ENCODE data around the gene LRRC49. TPM values are rescaled to one million over a fixed set of nuclear protein-coding genes. Genes with fewer than 3 reads are reported as not detected.

The LRRC49 gene
- total RNA-seq, 2 donors from 2014 or later: 23.4 to 35.3 TPM

GRCh38 chr15:70955151-70955550 is 62.5 kb downstream of the LRRC49 start:
- Histone ChIP-seq H3K9me3 (peaks cover 0 to 12% of the 10 kb centered on the region in 2 donors), H3K4me3 (no peak overlapping the region), H3K36me3 (no peaks in the 10 kb centered on the region), H3K4me1 (no peaks in the 10 kb centered on the region), H3K27ac (no peak overlapping the region), H3K27me3 (no peaks in the 10 kb centered on the region)
- TF ChIP-seq CTCF (IDR thresholded peaks at IDR 0.05): no peak
- DNase-seq (ENCODE audit: low spot score): no peak

- Histone ChIP-seq H3K27ac (no peak overlapping the region), H3K9me3 (peaks cover 0 to 4% of the 10 kb centered on the region in 2 donors), H3K4me1 (no peaks in the 10 kb centered on the region), H3K27me3 (no peaks in the 10 kb centered on the region), H3K4me3 (no peak overlapping the region), H3K36me3 (no peaks in the 10 kb centered on the region)
- DNase-seq (ENCODE audit: low spot score): no peak
- no peak for TF ChIP-seq CTCF (IDR thresholded peaks at IDR 0.05)
These were observed 63.8 kb downstream of the LRRC49 start for GRCh38 chr15:70956201-70956995.

GRCh38 chr15:70962084-70962483 is 69.5 kb downstream of the LRRC49 start:
- H3K4me3 ChIP-seq: no peak overlapping the region
- no peak for TF ChIP-seq CTCF (IDR thresholded peaks at IDR 0.05)
- no peak for DNase-seq (ENCODE audit: low spot score)
- no peaks in the 10 kb centered on the region for H3K9me3 ChIP-seq
- H3K27ac ChIP-seq: no peak overlapping the region
- H3K27me3 ChIP-seq: no peaks in the 10 kb centered on the region
- no peaks in the 10 kb centered on the region for H3K36me3 ChIP-seq
- H3K4me1 ChIP-seq: no peaks in the 10 kb centered on the region

GRCh38 chr15:70963199-70963598 is 70.6 kb downstream of the LRRC49 start:
- Histone ChIP-seq H3K4me1 (no peaks in the 10 kb centered on the region), H3K36me3 (no peaks in the 10 kb centered on the region), H3K9me3 (no peaks in the 10 kb centered on the region), H3K4me3 (no peak overlapping the region), H3K27ac (no peak overlapping the region), H3K27me3 (no peaks in the 10 kb centered on the region)
- DNase-seq (ENCODE audit: low spot score): no peak
- no peak for TF ChIP-seq CTCF (IDR thresholded peaks at IDR 0.05)

GRCh38 chr15:70964058-70964457 is 71.4 kb downstream of the LRRC49 start:
- H3K4me1 ChIP-seq: no peaks in the 10 kb centered on the region
- H3K27ac ChIP-seq: no peak overlapping the region
- H3K27me3 ChIP-seq: no peaks in the 10 kb centered on the region
- H3K9me3 ChIP-seq: no peaks in the 10 kb centered on the region
- no peak for TF ChIP-seq CTCF (IDR thresholded peaks at IDR 0.05)
- no peak for DNase-seq (ENCODE audit: low spot score)
- H3K4me3 ChIP-seq: no peak overlapping the region
- no peaks in the 10 kb centered on the region for H3K36me3 ChIP-seq

- Histone ChIP-seq H3K36me3 (no peaks in the 10 kb centered on the region), H3K9me3 (no peaks in the 10 kb centered on the region), H3K4me1 (no peaks in the 10 kb centered on the region), H3K27ac (no peak overlapping the region), H3K4me3 (no peak overlapping the region), H3K27me3 (no peaks in the 10 kb centered on the region)
- no peak for DNase-seq (ENCODE audit: low spot score)
- TF ChIP-seq CTCF (IDR thresholded peaks at IDR 0.05): no peak
These were observed 72.1 kb downstream of the LRRC49 start for GRCh38 chr15:70964686-70965085.

All from right atrium auricular region (tissue), 2 donors.